HEK293 (cell line): ENCODE data around the gene SLC7A6.

Source experiments
- HOXA7 ChIP-seq: sonication (generic); formaldehyde crosslinking; IDR thresholded peaks from 2 replicates; pipeline ENCODE4 v1.8.1; 2022; ENCODE audit warnings: missing genetic modification reagents, borderline replicate concordance
- PRDM4 ChIP-seq: fragments of 450-650 bp; formaldehyde crosslinking; IDR thresholded peaks from 2 replicates; pipeline ENCODE4 v1.5.1; 2017; ENCODE audit warnings: missing biosample characterization, missing genetic modification characterization
- TCF7L2 ChIP-seq: IDR thresholded peaks from 2 replicates; pipeline ENCODE4 v1.6.1; 2011; ENCODE audit warnings: low read depth, mild to moderate bottlenecking, inconsistent platforms, low read length, moderate library complexity, borderline replicate concordance
- YY1 ChIP-seq: fragments of 450-650 bp; formaldehyde crosslinking; IDR thresholded peaks from 2 replicates; pipeline ENCODE4 v1.5.1; 2018; ENCODE audit warnings: missing biosample characterization, missing genetic modification characterization
- ZBTB10 ChIP-seq: fragments of 450-650 bp; formaldehyde crosslinking; IDR thresholded peaks from 2 replicates; pipeline ENCODE4 v1.5.1; 2016; ENCODE audit warnings: missing biosample characterization, missing genetic modification characterization
- ZBTB11 ChIP-seq: fragments of 450-650 bp; formaldehyde crosslinking; conservative IDR thresholded peaks from 2 replicates; pipeline ENCODE4 v1.5.1; 2016; ENCODE audit warnings: low read depth, missing biosample characterization, missing genetic modification characterization
- ZBTB26 ChIP-seq: fragments of 450-650 bp; formaldehyde crosslinking; optimal IDR thresholded peaks from 2 replicates; pipeline ENCODE3; 2016; ENCODE audit warnings: missing biosample characterization, mild to moderate bottlenecking, missing genetic modification characterization
- ZBTB49 ChIP-seq: fragments of 450-650 bp; formaldehyde crosslinking; IDR thresholded peaks from 2 replicates; pipeline ENCODE4 v1.5.1; 2016; ENCODE audit warnings: missing biosample characterization, missing genetic modification characterization, low read depth
- ZBTB7A ChIP-seq: fragments of 450-650 bp; formaldehyde crosslinking; IDR thresholded peaks from 2 replicates; pipeline ENCODE4 v1.5.1; 2016; ENCODE audit warnings: low read depth, missing biosample characterization, missing genetic modification characterization
- ZFP41 ChIP-seq: fragments of 450-650 bp; formaldehyde crosslinking; IDR thresholded peaks from 2 replicates; pipeline ENCODE4 v1.5.1; 2016; ENCODE audit warnings: missing biosample characterization, missing genetic modification characterization, borderline replicate concordance
- ZNF10 ChIP-seq: fragments of 450-650 bp; formaldehyde crosslinking; IDR thresholded peaks from 2 replicates; pipeline ENCODE4 v1.5.1; 2017; ENCODE audit warnings: missing biosample characterization, missing genetic modification characterization
- ZNF169 ChIP-seq: fragments of 450-650 bp; formaldehyde crosslinking; IDR thresholded peaks from 2 replicates; pipeline ENCODE4 v1.5.1; 2016; ENCODE audit warnings: missing biosample characterization, missing genetic modification characterization
- ZNF274 ChIP-seq, 2 experiments: fragments of 200-500 bp in 1 of 2; fragments of 450-650 bp in 1 of 2; sonication (Bioruptor generic) in 1 of 2; formaldehyde crosslinking in 1 of 2; IDR thresholded peaks; 2 replicates each; pipeline versions ENCODE4 v1.5.1 to v1.6.1; 2014 to 2016; ENCODE audit warnings: borderline replicate concordance in 1 of 2, inconsistent platforms in 1 of 2, low read length in 1 of 2, missing biosample characterization in 1 of 2, missing genetic modification characterization in 1 of 2
- ZNF280C ChIP-seq: fragments of 450-650 bp; formaldehyde crosslinking; IDR thresholded peaks from 2 replicates; pipeline ENCODE4 v1.5.1; 2016; ENCODE audit warnings: missing biosample characterization, missing genetic modification characterization
- ZNF394 ChIP-seq: fragments of 450-650 bp; formaldehyde crosslinking; IDR thresholded peaks from 2 replicates; pipeline ENCODE4 v1.5.1; 2016; ENCODE audit warnings: missing biosample characterization, missing genetic modification characterization, mild to moderate bottlenecking, moderate library complexity, borderline replicate concordance
- ZNF501 ChIP-seq: fragments of 450-650 bp; formaldehyde crosslinking; IDR thresholded peaks from 2 replicates; pipeline ENCODE4 v1.5.1; 2016; ENCODE audit warnings: missing biosample characterization, missing genetic modification characterization
- ZNF549 ChIP-seq: fragments of 450-650 bp; IDR thresholded peaks from 2 replicates; pipeline ENCODE4 v1.5.1; 2018; ENCODE audit warnings: missing biosample characterization, missing genetic modification characterization, mild to moderate bottlenecking, inconsistent platforms, moderate library complexity
- ZNF561 ChIP-seq: fragments of 450-650 bp; IDR thresholded peaks from 2 replicates; pipeline ENCODE4 v1.5.1; 2018; ENCODE audit warnings: missing biosample characterization, missing genetic modification characterization, borderline replicate concordance
- ZNF596 ChIP-seq: fragments of 450-650 bp; IDR thresholded peaks from 2 replicates; pipeline ENCODE4 v1.5.0; 2018; ENCODE audit warnings: missing biosample characterization, mild to moderate bottlenecking, missing genetic modification characterization, moderate library complexity
- ZNF621 ChIP-seq: fragments of 450-650 bp; formaldehyde crosslinking; IDR thresholded peaks from 2 replicates; pipeline ENCODE4 v1.5.1; 2017; ENCODE audit warnings: missing biosample characterization, missing genetic modification characterization
- ZNF747 ChIP-seq: fragments of 450-650 bp; formaldehyde crosslinking; IDR thresholded peaks from 2 replicates; pipeline ENCODE4 v1.5.1; 2016; ENCODE audit warnings: missing biosample characterization, missing genetic modification characterization
- ZNF777 ChIP-seq: fragments of 450-650 bp; formaldehyde crosslinking; IDR thresholded peaks from 2 replicates; pipeline ENCODE4 v1.5.1; 2017; ENCODE audit warnings: missing biosample characterization, missing genetic modification characterization, borderline replicate concordance
- ZNF843 ChIP-seq: fragments of 450-650 bp; formaldehyde crosslinking; IDR thresholded peaks from 2 replicates; pipeline ENCODE4 v1.5.1; 2016; ENCODE audit warnings: missing biosample characterization, missing genetic modification characterization
- ZXDB ChIP-seq: fragments of 450-650 bp; formaldehyde crosslinking; IDR thresholded peaks from 2 replicates; pipeline ENCODE4 v1.5.1; 2016; ENCODE audit warnings: missing biosample characterization, missing genetic modification characterization

The SLC7A6 gene

GRCh38 chr16:68310774-68311511 is 46.6 kb downstream of the SLC7A6 start, which contains the start of the genes PRMT7 and SLC7A6OS (continued):
- TF ChIP-seq ZNF280C (tag by site-specific recombination) (no peak), TCF7L2 (no peak), ZBTB11 (peak; percentile 93), ZFP41 (tag by site-specific recombination) (no peak), ZNF596 (tag by site-specific recombination) (no peak), ZNF169 (no peak), PRDM4 (tag by site-specific recombination) (no peak), ZNF561 (tag by site-specific recombination) (peak; percentile 81; the same call in 1 of the 2 replicates), ZNF621 (tag by site-specific recombination) (no peak), ZBTB49 (tag by site-specific recombination) (no peak), ZBTB26 (peak; percentile 79), YY1 (peak; percentile 83; the same call in 1 of the 2 replicates), ZNF747 (tag by site-specific recombination) (no peak), ZBTB10 (tag by site-specific recombination) (peak; percentile 82), HOXA7 (CRISPR knock-in tag) (no peak), ZNF843 (tag by site-specific recombination) (peak; percentile 40; the same call in 1 of the 2 replicates), ZNF10 (tag by site-specific recombination) (no peak), ZNF549 (tag by site-specific recombination) (no peak), ZNF274 (IDR thresholded peaks at IDR 0.05; ENCODE audit: low read length) (no peak), ZNF274 (tag by site-specific recombination; IDR thresholded peaks at IDR 0.05; ENCODE audit: borderline replicate concordance) (no peak), ZBTB7A (tag by site-specific recombination) (no peak), ZNF501 (tag by site-specific recombination) (peak; percentile 76), ZXDB (tag by site-specific recombination) (peak; percentile 76), ZNF394 (tag by site-specific recombination) (no peak; the same call in 1 of the 2 replicates), ZNF777 (tag by site-specific recombination) (no peak)
